HT-29 (cell line): ENCODE results near the gene CTF1. TPM values are rescaled to one million over a fixed set of nuclear protein-coding genes. Genes with fewer than 3 reads are reported as not detected.
A peak's percentile ranks its signal among the peaks of the same experiment; 100 is the strongest.
"Not testable (repeated sequence)": the region's sequence is repeated elsewhere in the genome, so short reads cannot be mapped to it uniquely, and the experiment has no call there.

ENCODE experiments used
- DNase-seq: peaks from one replicate; pipeline ENCODE4 v3.0.0-alpha.2; 2015; ENCODE audit warnings: low spot score
- total RNA-seq: library from RNA; depleted of rRNA; stranded (reverse); fragments of >200 nt; shearing (Covaris generic); gene quantifications from 2 replicates; pipeline ENCODE4 v1.2.3, GENCODE V29; 2014

Gene CTF1
- total RNA-seq, 1 experiment from 2014 or later: not detected

DNA sequence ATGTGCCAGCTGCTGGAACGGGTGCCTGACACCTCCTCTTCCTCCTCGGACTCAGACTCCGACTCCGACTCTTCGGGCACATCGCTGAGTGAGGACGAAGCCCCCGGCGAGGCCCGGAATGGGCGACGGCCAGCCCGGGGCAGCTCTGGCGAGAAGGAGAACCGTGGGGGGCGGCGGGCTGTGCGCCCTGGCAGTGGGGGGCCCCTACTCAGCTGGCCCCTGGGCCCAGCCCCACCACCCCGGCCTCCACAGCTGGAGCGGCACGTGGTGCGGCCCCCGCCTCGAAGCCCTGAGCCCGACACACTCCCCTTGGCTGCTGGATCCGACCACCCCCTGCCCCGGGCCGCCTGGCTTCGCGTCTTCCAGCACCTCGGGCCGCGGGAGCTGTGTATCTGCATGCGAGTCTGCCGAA lies 33.8 kb downstream of the CTF1 start:
- DNase-seq: no peak

DNA sequence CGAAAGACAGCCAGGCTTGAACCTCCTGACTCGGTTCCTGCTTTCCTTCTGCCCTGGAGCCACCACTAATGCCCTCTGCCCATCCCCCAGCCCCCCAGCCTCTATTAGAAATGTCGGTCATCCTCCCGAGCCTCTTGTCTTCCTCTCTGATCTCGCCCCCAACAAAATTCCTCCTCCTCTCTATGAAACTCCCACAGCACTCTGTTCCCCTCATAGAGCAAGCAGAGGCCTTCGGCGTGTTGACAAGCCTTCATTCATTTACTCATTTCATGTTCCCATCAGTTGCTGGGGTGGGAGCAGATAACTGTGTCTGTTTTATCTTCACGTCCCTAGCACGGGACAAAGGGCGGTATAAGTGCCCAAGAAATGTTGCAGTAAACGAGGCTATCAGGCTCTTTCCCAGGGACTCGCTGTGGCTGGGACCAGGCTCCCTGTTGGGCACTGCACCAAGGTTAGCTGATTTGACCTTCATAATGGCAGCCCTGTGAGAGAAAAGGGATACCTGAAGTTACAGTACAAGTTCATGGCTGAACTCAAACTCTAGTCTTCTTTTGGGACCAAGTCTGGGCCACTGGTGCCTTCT lies 34.7 kb downstream of the CTF1 start:
- DNase-seq: no peak

DNA sequence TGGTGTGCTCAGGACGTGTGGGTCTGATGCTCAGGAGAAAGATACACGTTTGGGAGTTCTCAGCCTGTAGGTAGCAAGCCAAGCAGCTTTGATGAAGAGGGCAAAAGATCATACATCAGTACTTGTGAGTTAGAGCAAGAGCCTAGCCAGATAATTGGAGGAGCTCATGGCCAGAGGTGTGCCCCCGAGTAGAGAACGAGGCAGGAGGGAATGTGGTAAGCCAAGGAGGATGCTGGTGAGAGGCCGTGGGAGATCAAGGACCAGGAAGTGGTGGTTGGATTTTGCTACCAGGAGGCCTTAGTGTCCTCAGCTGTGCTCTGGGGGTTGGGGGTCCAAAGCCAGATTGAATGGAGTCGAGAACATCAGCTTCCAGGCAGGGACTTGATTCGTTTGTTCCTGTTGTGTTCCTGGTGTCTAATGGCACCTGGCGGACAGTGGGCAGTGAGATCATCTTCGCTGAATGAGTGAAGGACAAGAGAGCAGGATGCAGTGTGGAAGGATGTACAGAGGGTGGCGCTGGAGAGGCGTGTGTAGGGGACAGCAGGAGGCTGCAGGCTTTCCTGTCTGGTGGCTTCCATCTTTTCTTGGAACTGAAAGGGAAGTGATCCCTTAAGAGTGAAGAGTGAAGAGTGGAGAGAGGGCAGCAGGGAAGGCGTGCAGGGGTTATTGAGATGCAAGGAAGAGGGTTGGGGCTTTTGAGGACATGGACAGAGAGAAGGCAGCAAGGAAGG lies 38.6 kb downstream of the CTF1 start:
- peak; percentile 49 for DNase-seq

DNA sequence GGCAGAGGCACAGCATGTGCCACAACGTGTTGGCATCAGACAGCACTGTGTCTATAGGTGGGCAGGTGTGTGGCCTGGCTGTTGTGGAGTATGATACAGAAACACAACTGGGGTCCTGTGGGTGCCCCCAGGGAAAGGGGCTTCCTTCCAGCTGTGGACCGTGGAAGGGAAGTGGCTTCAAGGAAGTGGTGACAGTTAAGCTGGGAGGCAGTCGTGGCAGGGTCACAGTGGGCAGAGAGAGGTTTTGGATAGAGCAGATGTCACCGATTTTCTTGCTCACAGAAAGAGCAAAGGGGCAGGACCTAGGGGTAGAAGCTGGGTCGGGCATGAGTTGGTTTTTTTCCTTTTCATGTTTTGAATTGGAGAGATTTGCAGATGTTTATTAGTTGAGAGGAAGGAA lies 41.3 kb downstream of the CTF1 start:
- DNase-seq: no peak

DNA sequence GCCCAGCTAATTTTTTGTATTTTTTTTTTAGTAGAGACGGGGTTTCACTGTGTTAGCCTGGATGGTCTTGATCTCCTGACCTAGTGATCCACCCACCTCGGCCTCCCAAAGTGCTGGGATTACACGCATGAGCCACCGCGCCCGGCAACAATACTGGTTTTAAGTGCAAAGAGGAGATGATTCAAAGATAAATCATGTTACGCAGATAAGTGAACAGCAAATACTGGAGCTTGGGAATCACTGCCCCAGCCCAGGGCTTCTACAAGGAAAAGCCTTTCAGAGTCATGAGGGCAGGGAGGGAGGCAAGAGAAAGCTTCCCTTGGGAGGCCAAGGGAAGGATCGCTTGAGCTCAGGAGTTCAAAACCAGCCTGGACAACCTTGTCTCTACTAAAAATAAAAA lies 43.2 kb downstream of the CTF1 start:
- not testable (repeated sequence) for DNase-seq

DNA sequence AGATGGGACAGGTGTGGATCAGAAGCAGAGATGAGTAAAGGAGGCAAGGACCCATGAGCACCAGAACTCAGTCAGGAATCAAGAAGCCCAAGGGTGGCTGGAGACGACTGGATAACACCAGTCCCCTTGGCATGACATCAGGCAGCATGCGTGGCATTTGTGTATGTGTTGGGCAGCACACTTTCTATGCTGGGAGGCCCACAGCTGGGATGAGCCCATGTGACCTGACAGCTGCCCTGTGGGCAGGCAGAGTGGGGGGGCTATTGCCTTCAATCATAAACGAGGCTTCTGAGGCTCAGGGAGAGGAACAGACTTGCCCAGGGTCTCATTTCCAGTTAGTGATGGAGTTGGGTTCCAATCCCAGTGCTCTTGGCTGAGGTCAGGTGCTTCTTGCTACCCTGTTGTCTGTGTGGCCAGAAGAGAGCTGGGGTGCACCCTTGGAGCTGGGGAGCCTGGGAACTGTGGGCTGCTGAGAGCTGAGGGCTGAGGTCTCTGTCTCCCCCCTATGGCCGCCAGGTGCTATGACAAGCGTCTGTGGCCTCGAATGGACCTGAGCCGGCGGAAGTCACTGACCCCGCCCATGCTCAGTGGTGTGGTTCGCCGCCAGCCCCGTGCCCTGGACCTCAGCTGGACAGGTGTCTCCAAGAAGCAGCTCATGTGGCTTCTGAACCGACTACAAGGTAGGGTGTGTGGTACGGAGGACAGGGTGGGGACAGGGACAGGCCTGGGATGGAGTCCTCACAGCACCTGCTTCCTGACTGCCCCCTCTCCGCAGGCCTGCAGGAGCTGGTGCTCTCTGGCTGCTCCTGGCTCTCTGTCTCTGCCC lies 45.4 kb downstream of the CTF1 start:
- peak; percentile 87 for DNase-seq

DNA sequence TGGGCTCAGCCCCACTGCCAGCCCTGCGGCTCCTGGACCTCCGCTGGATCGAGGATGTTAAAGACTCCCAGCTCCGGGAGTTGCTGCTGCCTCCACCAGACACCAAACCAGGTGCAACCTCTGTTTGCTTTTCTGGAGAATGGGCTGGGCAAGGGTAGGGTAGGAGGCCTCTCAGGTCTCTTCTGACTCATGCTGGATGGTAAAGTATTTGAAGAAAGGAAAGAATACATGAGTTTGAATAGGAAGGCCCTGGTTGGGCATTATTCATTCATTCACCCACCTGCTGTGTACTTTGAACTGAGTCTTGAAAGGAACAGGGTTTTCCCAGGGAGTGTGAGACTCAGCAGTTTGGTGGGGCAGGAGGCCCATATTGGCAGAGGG lies 46.0 kb downstream of the CTF1 start:
- DNase-seq: no peak

DNA sequence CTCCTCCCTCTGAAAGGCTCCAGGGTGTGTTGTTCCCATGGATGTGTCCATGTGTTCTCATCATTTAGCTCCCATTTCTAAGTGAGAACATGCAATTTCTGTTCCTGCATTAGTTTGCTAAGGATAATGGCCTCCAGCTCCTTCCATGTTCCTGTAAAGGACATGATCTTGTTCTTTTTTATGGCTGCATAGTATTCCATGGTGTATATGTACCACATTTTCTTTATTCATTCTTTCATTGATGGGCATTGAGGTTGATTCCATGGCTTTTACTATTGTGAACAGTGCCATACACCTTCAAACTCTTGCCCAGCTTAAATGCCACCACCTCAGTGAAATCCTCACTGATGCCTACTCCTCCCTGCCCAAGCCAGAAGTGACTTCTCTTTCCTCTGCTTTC lies 47.9 kb downstream of the CTF1 start:
- DNase-seq: no peak

DNA sequence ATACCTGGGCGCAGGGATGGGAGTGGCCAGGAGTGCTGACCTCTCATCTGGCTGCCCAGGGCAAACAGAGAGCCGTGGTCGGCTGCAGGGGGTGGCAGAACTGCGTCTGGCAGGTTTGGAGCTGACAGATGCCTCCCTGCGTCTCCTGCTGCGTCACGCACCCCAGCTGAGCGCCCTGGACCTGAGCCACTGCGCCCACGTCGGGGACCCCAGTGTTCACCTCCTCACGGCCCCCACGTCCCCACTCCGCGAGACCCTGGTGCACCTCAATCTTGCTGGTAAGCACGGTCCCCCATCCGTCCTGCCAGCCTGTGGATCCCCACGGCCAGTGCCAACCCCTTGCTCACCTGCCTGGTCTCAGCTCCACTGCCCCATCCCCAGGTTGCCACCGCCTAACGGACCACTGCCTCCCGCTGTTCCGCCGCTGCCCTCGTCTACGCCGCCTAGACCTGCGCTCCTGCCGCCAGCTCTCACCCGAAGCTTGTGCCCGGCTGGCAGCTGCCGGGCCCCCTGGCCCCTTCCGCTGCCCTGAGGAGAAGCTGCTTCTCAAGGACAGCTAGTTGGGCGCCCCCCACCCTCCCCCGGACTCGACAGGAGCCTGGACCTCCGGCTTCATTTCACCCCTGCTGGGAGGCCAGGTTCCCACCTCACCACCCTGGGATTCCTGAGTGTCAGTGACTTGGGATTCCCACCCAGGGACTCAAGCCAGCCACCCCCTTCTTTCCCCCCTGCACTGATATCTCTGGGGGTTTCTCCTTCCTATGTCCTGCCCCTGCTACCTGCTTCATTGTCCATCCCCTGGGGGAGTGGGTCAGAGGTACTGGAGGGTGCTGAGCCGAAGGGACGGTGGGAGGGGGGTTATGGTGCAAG lies 50.5 kb downstream of the CTF1 start:
- DNase-seq: no peak

DNA sequence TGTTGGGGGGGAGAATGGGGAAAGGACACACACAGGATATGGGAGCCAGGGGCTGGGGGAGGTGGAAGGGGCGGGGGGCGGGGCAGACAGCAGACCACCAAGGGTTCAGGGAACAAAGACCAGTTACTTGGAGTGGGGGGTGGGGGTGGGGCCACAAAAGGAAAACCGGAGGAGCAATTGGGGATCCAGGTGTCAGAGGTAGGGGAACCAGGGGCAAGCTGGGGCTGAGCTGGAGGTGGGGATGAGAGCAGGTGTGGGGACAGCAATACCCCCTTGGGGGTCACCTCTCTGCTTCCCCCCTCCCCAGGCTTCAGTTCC lies 51.1 kb downstream of the CTF1 start:
- no peak for DNase-seq

DNA sequence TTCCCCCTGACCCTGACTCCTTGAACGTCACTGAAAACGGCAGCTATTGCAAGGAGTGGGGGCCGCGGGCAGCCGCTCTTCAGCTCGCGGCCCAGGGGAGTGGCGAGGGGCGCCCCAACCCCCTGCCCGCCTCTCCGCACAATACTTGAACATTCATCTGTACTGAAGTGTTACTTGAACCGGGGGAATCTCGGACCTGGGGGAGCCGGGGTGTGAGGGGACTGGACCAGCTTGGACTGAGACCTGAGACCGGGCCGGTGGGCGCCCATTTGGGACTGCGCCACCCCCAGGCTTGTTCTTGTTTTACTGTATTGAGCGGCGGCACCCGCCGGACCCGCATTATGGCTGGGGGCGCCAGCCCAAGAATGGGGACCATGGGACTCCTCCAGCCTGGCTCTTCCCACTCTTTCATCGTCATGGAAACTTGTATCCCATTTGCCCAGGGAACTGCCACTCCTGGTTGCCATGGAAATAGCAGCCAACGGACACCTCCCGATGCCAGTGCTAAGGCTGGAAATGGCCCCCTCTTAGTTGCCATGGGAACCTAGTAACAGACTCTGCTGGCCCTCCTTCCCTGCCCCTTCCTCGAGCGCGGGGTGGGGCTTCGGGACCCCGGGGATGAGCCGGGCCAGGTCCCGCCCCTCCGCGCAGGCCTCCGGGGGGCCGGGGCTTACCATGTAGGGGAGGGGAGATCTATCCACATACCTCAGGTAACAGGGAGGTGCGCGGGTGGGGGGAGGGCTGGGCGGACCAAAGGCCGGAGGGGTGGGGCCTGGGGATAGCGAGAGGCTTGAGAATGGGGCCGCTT lies 51.6 kb downstream of the CTF1 start:
- peak; percentile 76 for DNase-seq

DNA sequence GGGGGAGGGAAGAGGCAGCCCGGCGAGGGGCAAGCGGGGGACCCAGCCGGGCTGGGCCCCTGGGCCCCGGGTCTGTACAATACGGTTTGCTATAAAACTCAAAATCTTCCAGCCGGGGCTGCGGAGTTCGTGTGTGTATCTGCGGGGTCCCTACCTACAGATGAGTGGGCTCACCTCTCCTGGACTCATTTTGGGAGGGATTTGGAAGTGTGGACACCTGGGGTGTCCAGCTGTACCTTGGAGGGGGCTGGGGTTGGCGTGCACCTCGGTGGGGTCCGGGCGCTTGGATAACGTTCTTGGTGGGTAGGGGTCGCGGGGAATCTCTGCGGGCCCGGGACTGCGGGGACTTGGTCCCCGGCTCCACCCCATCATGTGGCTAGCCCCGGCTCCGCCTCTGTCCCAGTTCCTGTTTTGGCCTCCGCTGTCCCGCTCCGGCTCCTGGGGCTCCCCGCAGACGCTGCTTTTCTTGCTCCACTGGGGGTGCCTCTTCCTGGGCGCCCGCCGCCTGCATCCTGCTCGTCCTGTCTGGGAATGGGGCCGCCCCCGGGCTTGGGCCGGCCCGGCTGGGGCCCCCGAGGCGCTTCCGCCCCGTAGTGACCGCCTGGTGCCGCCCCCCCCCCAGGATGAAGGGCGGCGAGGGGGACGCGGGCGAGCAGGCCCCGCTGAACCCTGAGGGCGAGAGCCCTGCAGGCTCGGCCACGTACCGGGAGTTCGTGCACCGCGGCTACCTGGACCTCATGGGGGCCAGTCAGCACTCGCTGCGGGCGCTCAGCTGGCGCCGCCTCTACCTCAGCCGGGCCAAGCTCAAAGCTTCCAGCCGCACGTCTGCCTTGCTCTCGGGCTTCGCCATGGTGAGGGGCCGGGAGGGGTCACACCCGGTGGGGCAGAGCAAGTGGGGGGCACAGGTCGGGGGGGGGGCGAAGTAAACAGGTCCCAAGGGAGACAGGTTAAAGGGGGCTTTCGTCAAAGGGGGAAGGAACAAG lies 52.5 kb downstream of the CTF1 start, which contains the start of gene ORAI3:
ORAI3 (plus strand) TSS at position 402 of the 983 bp plus-strand sequence; CDS start at position 624, 222 bp downstream.
- DNase-seq: peak; percentile 53

DNA sequence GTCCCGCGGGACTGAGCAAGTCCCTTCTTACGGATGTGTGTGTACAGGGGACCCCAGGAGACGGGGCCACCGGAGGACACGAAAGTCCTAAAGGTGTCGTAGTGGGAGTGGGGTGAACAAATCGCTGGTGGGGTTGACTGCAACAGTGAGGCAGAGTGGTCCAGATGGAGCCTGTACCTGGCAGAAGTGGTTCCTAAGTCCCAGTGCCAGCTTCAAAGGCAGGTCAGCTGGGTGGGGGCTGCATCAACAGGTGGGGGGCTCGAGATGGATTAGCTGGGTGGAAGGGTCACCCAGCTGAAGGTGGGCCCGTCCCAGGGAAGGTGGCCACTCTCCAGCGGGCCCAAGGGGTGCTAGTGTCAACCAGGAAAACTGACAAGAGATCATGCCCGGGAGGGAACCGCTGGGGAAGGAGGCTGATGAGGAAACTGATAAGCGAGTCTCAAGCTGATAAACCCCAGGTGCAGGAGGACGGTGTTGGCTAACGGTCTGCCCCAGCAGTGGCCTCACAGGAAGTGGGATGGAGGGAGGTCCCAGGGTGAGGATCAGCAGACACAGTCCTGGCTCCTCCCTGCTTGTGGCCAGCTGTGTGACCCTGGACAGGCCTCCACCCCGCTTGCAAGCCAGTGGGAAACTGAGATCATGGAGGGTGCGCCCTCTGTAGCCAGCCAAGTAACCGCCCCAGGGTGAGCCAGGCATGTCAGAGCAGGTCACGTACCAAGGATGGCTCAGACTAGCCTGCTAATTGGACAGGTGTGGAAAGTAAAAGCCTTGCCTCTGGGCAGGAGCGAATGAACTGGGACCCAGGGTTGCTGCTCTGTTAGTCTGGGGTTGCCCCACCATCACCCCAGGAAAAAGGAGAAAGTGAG lies 53.5 kb downstream of the CTF1 start:
- peak; percentile 49 for DNase-seq

DNA sequence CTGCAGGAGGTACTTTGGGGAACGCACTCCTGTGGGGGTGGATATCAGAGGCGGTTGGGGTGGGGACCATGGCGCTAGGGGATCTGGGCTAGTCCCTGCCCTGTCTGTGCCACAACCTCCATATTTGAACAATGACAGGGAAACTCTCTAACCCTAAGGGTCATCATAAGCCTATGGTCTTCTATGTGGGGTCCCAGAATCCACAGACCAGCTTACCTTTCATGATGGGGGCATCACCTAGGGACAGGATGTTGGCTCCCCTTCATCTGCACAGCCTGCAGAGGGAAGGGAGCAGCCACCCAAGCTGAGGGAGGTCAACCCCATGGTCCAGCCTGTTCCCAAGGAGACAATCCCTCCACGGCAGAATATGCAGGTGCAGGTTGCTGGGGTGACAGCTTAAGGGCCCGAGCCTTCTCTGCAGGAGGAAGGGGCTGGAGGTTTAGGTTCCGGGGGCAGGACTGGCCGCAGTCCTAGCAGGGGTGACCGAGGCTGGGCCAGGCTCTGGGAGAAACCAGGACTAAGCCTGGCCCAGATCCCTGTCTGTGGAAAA lies 54.2 kb downstream of the CTF1 start:
- no peak for DNase-seq

DNA sequence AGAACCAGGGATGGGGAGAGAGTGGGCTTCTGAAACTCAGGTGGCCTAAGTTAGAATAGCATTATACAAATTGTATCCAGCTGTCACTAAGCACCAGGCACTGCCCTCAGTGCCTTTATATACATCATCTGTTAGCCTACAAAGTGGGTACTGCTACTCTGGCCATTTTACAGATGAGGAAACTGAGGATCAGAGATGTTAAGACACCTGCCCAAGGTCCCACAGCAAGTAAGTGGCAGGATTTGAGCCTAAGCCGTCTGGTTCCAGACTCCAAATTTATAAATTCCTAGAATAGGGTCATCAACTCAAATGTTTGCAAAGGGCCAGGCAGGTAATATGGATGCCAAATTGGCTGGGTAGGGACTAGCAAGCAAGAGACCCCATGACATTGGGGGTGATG lies 54.8 kb downstream of the CTF1 start:
- DNase-seq: no peak

DNA sequence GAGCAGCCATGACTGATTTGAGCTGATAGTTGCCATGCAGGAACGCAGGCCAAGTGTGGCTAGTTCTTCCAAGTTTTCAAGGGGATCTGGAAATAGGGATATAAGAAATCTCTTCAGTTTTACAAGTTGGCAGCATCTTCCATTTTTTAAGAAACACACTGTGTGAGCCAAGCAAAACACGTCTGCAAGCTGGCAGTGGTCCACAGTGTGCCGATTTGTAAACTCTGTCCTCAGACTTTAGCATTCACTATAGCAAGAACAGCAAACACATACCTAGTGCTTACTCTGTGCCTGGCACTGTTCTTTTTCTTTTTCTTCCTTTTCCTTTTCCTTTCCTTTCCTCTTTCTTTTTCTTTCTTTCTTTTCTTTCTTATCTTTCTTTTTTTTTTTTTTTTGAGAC lies 55.3 kb downstream of the CTF1 start:
- no peak for DNase-seq

DNA sequence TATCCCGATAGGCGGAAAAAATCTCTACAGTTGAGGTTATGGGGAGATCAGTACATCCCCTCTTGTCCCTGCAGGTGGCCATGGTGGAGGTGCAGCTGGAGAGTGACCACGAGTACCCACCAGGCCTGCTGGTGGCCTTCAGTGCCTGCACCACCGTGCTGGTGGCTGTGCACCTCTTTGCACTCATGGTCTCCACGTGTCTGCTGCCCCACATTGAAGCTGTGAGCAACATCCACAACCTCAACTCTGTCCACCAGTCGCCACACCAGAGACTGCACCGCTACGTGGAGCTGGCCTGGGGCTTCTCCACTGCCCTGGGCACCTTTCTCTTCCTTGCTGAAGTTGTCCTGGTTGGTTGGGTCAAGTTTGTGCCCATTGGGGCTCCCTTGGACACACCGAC lies 56.7 kb downstream of the CTF1 start:
- no peak for DNase-seq
